GM21529 (cell line): Measurements from ENCODE around the gene UBE3B.

Experiments
- ATAC-seq: cut with Tn5 transposase; IDR thresholded peaks from one replicate; pipeline ENCODE4 v1.9.1; 2021; ENCODE audit not compliant: unreplicated experiment

UBE3B gene

DNA sequence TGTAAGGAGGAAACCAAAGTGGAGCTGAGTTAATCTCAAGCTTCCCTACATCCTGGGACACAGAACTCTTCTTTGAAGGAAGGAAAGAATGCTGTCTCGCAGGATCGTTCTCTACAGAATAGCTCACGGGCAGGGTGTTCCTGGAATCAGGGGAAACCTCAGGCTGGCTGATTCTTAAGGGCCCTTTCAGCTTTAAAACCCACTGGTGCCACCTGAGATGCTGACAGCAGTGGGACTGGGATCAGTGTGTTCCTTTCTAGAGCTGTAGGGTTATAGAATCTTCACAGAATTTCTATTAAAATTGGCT, 47.8 kb downstream of the UBE3B start:
- no peak for ATAC-seq

DNA sequence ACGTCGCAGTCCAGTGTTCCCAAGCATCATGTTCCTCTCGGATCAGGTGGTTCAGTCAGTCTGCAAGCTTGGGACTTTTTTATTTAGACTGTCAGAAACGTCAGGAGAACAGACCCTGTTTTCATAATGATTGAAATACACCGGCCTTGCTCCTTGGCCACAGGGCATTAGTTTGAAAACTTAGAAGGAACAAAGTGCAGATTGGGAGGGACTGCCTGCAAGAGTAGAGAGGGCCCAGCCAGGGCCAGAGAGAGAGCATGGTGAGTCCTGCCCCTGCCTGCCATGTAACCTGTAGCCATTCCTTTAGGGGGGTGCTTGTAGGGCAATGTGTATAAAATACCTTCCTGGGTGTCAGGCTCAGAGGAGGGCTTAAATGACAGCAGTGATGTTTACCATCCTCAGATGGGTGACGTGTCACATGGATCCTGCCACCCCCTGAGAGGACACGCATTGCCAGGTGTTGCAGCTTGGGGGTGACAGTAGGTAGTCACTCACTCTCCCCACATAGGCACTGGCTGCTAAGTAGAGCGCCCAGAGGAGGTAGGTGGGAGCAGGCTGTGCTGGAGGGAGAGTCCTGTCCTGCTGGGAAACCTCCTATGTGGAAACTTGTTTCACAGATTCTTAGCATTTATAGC, 50.2 kb downstream of the UBE3B start:
- no peak for ATAC-seq

DNA sequence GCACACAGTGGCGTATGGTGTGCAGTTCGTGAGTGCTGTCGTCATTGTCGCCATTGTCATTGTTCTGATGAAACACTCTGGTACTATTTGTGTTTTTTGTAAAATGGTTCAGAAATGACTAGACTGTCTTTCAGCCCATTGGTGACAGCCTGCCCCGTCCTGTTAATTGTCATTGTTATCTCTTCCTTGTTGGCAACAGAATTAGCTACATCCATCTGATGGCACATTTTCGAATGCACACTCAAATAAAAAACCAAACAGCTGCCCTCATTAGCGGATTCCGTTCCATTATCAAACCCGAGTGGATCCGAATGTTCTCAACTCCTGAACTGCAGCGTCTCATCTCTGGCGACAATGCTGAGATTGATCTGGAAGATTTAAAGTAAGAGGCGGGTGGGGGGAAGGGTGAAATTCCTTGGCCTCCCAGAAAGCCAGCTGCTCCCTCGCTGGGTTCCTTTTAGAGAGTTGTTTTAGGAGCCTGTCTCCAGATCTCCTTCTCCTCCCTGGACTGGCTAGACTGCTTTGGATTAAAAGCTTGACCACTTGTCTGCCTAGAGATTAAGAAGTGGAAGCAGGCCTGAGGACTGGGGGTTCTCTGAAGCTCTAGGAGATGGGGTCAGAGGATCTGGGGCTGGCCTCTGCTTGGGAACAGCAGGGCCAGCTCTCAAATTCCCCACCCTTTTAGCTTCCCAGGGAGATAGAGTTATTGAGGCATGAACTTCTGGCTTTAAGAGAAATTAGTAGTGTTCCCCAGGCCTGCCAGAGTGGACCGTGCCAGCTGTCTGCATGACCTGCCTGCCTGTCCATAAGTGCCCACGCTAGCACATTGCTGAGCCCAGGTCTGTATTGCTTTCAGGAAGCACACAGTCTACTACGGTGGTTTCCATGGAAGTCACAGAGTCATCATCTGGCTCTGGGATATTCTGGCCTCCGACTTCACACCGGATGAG, 52.5 kb downstream of the UBE3B start:
- ATAC-seq: no peak

DNA sequence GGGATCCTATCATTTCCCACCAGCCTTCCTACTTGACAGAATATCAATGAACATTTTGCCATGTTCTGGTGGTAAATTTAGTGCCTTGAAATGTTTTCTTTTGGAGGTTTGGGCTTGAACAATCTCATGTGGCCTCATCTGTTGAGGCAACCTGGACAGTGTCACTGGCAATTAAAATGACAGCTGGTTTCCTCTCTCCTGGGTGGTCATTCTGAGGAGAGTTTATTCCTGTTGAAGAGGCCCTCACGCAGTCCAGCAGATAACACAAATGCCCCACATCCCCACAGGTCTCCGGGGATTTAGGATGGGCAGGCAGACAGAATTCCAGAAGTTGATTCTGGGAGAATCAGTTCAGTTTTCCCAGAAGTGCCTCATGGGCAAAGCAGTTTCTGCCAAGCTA, 54.0 kb downstream of the UBE3B start:
- no peak for ATAC-seq

DNA sequence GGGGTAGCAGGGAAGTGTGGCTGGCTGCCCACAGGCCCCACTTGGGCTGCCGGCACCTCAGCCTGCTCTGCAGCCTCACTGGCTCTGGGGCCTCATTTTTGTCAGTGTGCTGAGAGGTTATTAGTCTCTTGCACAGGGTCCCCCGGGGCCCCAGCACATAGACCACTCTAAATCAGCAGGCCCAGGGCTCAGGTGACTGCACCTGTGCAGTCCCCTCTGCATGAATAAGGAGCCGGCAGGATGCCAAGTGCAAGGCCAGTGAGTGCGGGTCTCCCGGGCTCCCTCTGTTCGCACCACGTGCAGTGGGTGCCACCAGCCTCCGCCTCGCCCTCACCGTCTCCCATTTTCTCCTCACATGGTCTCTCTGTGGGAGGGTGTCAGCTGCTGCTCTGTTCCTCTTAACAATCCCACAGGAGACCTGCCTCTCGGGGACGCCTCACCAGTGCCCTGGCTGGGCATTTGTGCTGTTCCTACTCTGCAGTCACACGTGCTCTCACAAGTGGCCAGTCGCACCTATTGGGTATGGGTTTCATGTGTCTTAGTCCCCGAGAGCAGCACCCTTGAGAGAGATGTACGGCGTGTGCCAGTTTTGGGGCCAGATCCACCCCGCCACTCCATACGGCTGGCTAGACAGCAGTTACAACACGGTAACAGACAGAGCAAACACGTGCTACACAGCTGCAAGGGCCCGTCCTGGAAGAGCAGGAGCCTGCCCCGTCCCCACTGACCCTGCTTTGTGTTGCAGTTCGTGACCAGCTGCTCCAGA, 55.5 kb downstream of the UBE3B start:
- ATAC-seq: no peak

DNA sequence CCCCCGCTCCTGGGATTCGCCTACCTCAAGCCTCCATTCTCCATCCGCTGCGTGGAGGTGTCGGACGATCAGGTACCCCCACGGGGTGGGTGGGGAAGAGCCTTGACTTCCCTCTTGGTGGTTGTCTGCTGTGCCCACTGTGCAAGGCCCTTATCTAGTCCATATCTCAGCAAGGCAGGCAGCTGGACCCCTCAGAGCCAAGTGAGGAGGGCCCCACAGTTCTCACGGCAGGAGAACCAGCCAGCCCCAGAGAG, 56.0 kb downstream of the UBE3B start:
- no peak for ATAC-seq

DNA sequence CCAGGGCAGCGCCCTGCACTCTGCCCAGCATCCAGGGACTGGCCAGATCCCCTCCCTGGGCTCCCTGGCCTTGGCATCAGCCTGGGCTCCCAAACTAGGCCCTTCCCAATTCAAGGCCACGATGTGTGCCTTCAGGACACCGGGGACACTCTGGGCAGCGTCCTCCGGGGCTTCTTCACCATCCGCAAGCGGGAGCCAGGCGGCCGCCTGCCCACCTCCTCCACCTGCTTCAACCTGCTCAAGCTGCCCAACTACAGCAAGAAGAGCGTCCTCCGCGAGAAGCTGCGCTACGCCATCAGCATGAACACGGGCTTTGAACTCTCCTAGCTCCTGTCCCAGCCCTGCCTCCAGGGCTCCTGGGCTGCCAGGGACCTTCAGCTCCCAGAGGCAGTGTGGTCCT, 57.0 kb downstream of the UBE3B start:
- ATAC-seq: no peak

DNA sequence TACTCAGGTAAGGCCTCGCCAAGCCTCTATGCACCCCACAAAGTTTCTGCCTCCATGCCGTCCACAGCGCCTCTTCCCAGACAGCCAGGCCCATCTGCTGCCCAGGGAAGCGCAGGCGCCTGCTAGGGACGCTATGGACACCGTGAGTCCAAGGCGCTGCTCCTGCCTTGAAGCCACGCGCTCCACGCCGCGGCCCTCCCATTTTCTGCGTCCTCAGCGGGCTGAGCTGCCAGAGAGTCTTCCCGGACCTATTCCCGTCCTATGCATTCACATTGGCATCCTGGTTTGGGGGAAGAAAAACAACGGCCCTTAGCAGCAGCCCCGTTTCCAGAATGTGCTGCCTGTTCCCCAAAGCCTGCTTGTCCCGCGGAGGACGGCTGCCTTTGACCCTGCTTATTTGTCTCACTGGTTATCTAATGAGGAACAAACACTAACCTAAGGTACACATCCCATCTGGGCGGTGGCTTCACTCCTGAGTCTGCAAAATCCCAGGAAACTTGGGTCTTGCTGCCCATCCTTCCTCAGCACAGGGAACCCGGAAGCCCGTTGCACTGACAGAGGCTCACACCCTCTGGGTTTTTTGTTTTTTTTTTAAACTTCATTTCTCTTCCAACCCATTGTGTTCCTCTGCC, 57.9 kb downstream of the UBE3B start:
- ATAC-seq: no peak

DNA sequence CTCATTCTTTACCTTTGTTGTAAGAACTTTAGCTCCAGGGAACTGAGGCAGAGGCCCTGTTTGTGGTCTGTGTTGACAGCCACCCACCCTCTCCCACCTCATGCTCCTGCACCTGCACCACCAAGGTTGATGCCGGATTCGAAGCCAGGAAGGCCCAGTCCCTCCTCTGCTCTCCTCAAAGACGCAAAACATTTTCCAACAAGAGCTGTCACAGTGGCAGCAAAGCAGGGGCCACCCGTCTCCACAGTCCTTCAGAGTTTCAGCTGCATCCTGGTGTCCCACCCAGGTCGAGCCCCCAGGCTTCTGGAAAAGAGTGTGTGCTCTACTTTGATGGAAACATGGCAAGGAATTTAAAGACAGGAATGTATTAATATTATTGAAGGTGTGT, 58.4 kb downstream of the UBE3B start:
- ATAC-seq: no peak

DNA sequence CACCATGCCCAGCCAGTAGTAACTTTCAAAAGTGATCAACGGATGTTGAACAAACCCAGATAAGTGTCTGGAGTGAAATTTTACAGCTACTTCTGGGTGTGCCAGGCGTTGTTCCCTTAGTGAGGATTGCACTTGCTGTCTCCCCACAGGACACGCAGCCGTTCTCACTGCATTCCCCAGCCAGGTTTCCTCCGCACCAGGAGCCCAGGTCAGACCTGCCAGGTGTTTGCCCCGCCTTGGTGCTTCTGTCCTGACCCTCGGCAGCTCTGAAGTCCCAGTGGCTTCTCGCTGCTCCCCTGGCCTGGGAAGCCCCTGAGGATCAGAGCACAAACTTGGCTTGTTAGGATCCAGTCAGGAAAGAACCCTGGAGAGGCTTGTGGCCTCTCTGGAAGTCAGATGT, 59.7 kb downstream of the UBE3B start:
- ATAC-seq: no peak

DNA sequence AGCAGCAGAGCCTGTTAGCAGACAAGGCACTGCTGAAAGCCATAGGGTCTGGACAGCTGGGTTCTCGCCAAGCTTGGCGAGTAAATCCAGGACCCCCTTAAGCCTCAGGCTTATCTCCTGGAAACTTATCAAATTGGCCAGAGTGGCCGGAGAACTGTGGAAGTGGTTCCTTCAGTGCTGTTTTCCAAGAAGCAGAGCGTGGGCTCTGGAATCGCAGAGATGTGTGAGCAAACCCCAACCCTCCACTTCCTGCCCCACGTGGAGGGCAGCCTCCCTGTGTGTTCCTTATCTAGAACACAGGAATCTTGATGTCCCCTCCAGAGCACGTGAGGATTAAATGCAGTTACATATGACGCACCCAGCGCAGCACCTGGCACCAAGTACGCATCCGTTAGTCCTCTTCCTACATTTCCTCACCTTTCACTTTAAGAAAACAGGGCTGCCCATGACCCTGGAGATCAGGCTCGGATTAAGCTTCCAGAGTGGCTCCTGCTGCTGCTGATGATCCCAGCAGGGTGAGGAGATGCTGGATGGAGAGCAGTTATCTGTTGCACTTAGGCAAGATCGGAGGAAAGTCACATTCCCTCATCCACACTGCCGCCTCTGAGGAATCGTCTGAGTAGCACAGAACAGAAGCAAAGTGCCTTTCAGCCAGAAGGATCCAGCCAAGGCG, 60.9 kb downstream of the UBE3B start:
- no peak for ATAC-seq

DNA sequence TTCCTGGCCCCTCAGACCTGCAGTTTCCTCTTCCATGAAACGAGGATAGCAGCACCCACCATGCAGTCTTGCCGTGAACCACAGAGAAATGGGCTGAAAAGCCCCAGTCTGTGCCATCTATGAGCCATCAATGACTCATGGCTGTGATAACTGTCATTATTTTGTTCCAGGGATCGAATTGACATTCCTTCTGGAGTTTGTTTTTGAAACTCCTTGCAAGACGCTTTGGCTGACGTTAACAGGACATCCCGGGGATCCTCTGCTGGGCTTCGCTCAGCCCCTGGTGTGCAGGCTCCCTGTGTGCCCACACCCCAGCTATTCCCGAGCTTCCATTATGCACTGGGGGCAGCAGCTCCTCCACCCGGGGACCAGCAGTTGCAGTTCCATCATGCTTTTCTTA, 62.1 kb downstream of the UBE3B start:
- no peak for ATAC-seq

DNA sequence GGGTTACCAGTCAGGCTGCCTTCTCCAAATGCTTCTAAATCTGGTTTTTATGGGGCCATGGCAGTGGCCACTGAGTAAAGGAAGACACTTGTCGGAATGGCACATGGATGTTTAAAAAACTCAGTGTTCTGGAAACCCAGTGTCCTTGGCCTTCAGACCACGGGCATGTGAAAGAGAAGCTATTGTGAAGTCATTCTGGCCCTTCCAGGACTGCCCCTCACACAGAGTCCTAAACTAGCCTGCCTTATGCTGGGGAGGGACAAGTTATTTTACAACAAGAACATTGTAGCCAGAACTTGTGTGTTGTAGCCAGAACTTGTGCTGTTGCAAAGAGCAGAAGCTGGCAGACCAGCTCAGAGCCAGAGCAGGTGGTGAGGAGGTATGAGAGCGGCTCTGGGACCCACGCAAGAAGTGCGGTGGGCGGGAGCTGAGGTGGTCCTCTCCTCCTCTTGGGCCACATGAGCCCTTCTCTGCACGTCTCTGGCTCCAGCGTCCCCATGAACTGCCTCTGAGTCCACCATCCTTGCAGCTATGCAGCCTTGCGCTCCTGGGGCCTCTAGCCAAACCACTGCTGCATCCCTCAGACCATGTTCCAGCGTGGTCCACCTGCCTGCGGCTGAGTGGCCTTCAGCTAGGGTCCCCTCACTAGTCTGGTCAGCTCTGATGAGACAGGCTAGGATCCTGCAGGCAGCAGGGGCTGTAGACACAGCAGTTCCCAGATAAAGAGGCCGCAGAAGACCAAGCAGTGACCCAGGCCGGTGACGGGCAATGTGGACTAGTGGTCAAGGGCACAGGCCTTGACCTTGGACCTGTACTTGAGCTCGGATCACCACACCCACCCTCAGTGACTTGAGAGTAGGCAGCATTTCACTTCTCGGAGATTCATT, 63.3 kb downstream of the UBE3B start:
- ATAC-seq: no peak

DNA sequence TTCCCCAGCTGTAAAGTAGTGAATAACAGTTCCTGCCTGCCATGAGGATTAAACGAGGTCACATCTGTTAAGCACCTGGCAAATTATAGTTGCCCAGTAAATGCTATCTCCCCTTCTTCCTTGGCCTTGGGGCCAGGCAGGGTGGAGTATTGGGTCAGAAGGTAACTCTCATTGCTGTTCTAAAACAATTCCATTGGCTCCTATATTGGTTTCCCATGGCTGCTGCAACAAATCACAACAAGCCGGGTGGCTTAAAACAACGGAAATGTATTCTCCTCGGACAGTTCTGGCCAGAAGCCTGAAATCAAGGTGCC, 63.9 kb downstream of the UBE3B start:
- ATAC-seq: no peak

DNA sequence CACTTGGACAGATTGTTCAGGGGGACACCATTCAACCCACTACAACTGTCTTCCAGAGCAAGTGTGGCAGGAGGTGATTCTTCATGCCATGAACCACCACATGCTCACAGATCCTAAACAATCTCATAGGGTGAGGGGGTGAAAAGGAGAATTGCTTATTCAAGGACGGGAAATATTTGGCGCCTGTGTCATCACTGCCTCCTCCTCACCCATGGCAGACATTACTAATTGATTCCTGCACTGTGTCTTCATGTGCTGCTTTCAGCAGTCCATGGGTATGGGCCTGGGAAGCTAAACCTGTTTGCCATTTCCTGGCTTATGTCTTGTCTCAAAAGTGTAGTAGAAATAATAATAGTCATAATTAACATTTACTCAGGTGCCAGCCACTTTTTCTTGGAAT, 64.6 kb downstream of the UBE3B start:
- ATAC-seq: no peak

DNA sequence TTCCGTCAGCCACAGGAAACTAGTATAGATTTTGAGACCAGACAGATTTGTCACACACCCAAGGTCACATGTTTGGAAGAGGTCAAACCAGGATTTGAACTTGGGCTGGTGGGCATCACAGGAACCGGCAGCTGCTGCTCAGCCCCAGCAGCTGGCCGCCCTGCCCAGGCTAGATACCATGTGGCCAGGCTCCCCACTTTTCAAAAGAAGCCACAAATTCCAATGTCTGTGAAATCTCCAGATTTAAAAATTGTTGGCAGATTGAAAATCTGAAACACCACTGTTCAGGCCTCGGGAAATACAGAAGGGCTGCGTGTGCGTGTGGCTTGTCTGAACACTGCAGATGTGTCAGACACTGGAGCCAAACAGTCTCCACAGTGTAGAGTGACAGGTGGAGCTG, 65.4 kb downstream of the UBE3B start:
- no peak for ATAC-seq

DNA sequence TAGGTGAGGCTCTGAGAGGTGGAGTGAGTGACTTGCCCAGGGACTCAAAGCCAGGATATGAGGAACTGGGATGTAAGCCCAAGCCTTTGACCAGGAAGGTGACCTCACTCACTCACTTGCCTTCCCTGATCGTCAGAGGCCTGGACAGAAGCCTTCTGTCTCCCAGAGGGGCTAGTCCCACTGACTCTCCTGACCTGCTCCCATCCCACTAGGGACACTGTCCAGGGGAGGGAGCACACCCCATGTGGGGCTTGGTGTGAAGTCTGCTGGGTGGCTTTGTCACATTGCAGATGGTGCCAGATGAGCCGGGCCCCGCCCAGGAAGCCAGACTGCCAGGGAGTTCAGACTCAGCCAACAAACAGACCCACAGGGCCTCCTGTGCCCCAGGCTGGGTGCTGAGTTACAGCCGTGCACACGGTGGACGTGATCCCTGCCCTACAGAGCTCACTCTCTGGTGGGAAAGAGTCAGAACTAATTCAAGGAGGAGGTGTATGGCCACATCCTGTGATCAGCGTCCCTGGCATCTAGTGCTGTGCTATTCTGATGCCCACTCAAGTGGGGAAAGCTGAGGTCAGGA, 67.6 kb downstream of the UBE3B start:
- ATAC-seq: no peak

DNA sequence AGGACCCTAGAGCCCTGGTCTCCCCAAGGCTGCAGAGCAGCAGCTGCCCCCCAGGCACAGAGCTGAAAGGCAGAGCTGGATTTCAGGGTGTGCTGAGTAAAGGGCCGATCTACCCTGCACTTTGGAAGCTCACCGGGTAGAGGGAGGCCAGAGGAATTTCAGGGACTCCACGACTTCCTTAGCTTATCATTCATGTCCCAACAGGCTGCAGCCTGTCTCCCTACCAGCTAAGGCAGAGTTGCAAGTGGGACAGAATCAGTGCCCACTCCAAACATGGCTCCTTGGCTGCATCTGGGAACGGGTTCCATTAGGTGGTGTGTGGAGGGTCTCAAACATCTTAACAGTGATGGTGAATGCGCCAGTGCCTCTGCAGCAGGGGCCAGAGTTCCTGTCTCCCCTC, 68.4 kb downstream of the UBE3B start:
- no peak for ATAC-seq

DNA sequence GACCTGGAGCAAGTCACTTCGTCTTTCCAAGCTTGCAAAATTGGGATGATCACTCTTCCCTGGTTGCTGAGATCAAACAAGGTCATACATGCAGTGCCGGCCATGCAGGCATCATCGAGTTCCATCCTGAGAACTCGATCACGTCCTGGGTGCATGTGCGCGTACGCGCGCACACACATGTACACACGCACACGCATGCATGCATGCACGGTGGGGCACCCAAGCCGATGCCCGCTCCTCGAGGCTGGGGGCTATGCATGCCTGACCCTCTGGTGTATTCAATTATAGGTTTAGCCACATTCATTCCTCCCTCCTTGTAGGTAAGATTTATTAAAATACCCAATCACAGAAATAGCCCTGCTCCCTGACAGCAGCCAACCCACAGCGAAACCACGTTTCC, 69.9 kb downstream of the UBE3B start:
- no peak for ATAC-seq

DNA sequence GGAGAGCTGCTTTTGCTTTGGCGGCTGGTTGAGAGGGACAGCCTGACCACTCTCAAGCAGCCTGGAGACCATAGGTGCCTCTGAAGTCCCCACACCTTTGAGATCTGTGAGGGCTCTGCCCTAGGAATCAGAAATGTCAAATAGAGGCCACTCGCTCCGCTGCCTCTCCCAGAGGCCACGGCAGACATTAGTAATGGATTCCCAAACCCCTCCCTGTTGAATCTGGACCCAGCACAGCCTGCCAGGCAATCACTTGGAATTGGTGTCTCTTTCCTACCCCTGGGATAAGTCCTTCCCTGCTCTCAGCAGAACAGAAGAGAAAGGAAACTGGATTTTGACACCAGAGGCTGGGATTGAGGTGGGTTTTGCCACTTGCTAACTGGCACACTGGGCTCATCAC, 70.8 kb downstream of the UBE3B start:
- no peak for ATAC-seq
